Measurements from ENCODE around the gene SDHAF4.
"Not testable (repeated sequence)": the region's sequence is repeated elsewhere in the genome, so short reads cannot be mapped to it uniquely, and the experiment has no call there.

Gene SDHAF4

DNA sequence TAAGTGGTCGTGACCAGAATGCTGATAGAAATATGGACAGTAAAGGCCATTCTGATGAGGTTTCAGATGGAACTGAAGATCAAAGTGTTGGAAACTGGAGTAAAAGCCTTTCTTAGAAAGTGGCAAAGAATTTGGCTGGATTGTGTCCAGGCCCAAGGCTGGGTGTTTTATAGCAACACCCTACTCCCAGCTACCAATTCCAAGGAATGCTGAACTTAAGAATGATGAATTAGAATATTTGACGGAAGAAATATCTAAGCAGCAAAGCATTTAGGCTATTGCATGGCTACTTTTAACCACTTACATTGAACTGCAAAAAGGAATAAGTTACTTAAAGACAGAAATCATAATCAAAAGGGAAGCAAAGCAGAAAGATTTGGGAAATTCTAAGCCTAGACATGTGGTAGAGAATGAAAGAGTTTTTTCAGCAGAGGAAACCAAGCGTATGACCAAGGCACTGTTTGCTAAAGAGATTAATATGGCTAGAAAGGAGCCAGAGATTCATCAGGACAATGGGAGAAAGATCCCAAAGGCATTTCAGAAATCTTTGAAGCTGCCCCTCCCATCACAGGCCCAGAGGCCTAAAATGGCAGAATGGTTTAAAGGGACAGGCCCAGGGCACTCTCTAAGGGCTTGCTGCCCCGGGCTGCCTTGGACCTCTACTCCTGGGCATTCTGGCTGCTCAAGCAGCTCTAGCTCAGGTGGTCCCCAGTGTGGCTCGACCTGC is 25.8 kb downstream of the SDHAF4 start:
- WGBS = 87% methylated on average over 4 of the region's 5 CpGs
- H3K36me3 ChIP-seq (ENCODE audit: insufficient read depth, low read length) = peaks cover 13% of the 10 kb centered on the region
- H3K27ac ChIP-seq (ENCODE audit: low read depth, low read length) = no peak overlapping the region
- no peaks in the 10 kb centered on the region for H3K27me3 ChIP-seq (ENCODE audit: insufficient read depth, low read length)
- no peak overlapping the region for H3K9ac ChIP-seq (ENCODE audit: low read depth, low read length)
- H3K9me3 ChIP-seq (ENCODE audit: insufficient read depth, low read depth, low read length) = no peaks in the 10 kb centered on the region
- no peaks in the 10 kb centered on the region for H3K4me1 ChIP-seq (ENCODE audit: insufficient read depth, low read length)
- H3K4me3 ChIP-seq (ENCODE audit: low read length) = no peak overlapping the region

DNA sequence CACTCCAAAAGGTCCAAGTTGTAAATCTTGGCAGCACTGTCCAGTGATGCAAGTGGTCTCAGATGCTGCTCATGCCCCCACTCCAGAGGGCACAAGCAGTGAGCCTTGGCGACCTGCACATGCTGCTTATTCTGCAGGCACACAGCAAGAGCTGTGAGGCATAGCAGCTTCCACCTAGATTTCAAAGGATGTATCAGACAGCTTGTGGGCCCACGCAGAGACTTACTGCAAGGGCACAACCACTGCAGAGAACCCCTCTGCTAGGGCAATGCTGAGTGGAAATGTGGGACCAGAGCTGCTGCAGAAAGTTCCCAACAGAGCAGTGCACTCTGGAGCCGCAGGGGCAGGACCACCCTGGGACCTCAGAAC is 26.4 kb downstream of the SDHAF4 start:
- Histone ChIP-seq H3K27ac (ENCODE audit: low read depth, low read length) (no peak overlapping the region), H3K9ac (ENCODE audit: low read depth, low read length) (no peak overlapping the region), H3K4me3 (ENCODE audit: low read length) (no peak overlapping the region), H3K36me3 (ENCODE audit: insufficient read depth, low read length) (peaks cover 10% of the 10 kb centered on the region), H3K27me3 (ENCODE audit: insufficient read depth, low read length) (no peaks in the 10 kb centered on the region), H3K4me1 (ENCODE audit: insufficient read depth, low read length) (no peaks in the 10 kb centered on the region), H3K9me3 (ENCODE audit: insufficient read depth, low read depth, low read length) (no peaks in the 10 kb centered on the region)
- WGBS = 90% methylated on average over 3 of the region's 3 CpGs

DNA sequence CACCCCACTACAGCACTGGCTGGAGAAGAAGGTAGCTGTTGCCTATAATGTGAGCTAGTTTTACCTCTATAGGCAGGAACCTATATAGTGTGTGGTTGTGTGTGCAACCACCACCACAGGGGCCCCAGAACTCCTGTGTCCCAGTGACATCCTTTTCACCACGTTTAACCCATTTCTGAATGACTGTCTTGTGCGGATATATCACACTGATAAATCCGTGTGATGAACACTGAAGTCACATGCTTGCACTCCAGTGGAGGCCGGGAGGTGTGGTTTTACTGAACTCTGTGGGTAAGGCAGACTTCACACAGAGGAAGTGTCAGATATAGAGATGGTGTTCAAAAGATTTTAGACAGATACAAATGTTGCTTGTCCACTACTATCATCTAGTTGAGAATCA is 32.5 kb downstream of the SDHAF4 start:
- Histone ChIP-seq H3K9me3 (ENCODE audit: insufficient read depth, low read depth, low read length) (no peaks in the 10 kb centered on the region), H3K27ac (ENCODE audit: low read depth, low read length) (no peak overlapping the region), H3K27me3 (ENCODE audit: insufficient read depth, low read length) (no peaks in the 10 kb centered on the region), H3K4me1 (ENCODE audit: insufficient read depth, low read length) (peaks cover 23% of the 10 kb centered on the region), H3K9ac (ENCODE audit: low read depth, low read length) (no peak overlapping the region), H3K4me3 (ENCODE audit: low read length) (no peak overlapping the region), H3K36me3 (ENCODE audit: insufficient read depth, low read length) (no peaks in the 10 kb centered on the region)
- WGBS = 90% methylated on average over 4 of the region's 4 CpGs

DNA sequence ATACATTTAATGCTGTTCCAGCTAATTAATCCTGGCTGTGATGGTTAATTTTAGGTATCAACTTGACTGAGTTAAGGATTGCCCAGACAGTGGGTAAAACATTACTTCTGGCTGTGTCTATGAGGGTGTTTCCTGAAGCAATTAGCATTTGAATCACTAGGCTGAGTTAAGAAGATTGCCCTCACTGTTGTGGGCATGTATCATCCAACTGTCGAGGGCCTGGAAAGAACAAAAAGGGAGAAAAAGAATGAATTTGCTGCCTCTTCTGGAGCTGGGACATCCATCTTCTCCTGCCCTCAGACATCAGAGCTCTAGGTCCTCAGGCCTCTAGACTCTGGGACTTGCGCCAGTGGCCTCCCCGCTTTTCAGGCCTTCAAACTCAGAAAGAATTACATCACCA is 34.3 kb downstream of the SDHAF4 start:
- no peaks in the 10 kb centered on the region for H3K36me3 ChIP-seq (ENCODE audit: insufficient read depth, low read length)
- H3K27me3 ChIP-seq (ENCODE audit: insufficient read depth, low read length) = no peaks in the 10 kb centered on the region
- H3K9ac ChIP-seq (ENCODE audit: low read depth, low read length) = no peak overlapping the region
- H3K4me1 ChIP-seq (ENCODE audit: insufficient read depth, low read length) = peaks cover 23% of the 10 kb centered on the region
- H3K4me3 ChIP-seq (ENCODE audit: low read length) = no peak overlapping the region
- no peak overlapping the region for H3K27ac ChIP-seq (ENCODE audit: low read depth, low read length)
- WGBS = 70% methylated on average over 3 of the region's 3 CpGs
- no peaks in the 10 kb centered on the region for H3K9me3 ChIP-seq (ENCODE audit: insufficient read depth, low read depth, low read length)

DNA sequence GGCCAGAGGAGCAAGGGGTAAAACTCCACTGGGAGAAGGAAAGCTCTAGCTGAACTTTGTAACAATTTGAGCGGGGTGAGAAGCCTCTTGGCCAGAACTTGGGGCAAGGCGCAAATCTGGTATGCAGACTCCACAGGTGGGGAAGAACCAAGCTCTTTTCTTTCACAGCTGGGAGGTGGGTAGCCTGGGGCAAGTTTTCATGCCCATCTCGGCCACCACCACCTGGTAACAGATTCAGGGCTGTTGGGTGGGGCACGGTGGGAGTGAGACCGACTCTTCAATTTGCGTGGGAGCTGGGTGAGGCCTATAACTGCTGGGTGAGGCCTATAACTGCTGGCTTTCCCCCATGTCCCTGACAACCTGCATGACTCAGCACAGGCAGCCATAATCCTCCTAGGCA is 37.5 kb downstream of the SDHAF4 start:
- Histone ChIP-seq H3K36me3 (ENCODE audit: insufficient read depth, low read length) (no peaks in the 10 kb centered on the region), H3K27ac (ENCODE audit: low read depth, low read length) (no peak overlapping the region), H3K9me3 (ENCODE audit: insufficient read depth, low read depth, low read length) (no peaks in the 10 kb centered on the region), H3K4me3 (ENCODE audit: low read length) (no peak overlapping the region), H3K4me1 (ENCODE audit: insufficient read depth, low read length) (peaks cover 23% of the 10 kb centered on the region), H3K27me3 (ENCODE audit: insufficient read depth, low read length) (no peaks in the 10 kb centered on the region), H3K9ac (ENCODE audit: low read depth, low read length) (no peak overlapping the region)
- WGBS = 94% methylated on average over 6 of the region's 6 CpGs

DNA sequence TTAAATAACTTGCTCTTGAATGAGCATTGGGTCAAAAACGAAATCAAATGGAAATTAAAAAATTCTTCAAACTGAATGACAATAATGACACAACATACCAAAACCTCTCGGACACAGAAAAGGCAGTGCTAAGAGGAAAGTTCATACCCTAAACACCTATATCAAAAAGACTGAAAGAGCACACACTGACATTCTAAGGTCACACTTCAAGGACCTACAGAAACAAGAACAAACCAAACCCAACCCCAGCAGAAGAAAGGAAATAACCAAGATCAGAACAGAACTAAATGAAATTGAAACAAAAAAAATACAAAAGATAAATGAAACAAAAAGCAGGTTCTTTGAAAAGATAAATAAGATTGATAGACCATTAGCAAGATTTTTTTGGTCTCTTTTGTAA is 40.6 kb downstream of the SDHAF4 start:
- not testable (repeated sequence) for H3K36me3 ChIP-seq (ENCODE audit: insufficient read depth, low read length); H3K4me1 ChIP-seq (ENCODE audit: insufficient read depth, low read length); H3K9me3 ChIP-seq (ENCODE audit: insufficient read depth, low read depth, low read length); H3K27me3 ChIP-seq (ENCODE audit: insufficient read depth, low read length); H3K9ac ChIP-seq (ENCODE audit: low read depth, low read length); H3K4me3 ChIP-seq (ENCODE audit: low read length); H3K27ac ChIP-seq (ENCODE audit: low read depth, low read length)
- 88% methylated on average over 2 of the region's 2 CpGs for WGBS

DNA sequence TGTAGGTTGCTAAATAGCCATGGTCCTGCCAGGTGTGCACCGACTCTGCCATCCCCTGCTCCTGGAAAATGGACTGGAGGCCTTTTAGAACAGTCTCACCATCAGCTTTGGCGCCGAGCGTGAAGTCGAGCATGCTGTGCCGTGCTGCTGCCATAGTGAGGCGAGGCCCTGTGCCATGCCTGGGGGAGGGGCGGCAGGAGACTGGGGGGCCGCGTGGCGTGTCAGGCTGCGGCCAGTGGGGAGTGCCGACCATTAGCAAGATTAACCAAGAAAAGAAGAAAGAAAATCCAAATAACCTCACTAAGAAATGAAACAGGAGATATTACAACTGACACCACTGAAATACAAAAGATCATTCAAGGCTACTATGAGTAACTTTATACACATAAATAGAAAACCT is 42.5 kb downstream of the SDHAF4 start:
- not testable (repeated sequence) for H3K4me1 ChIP-seq (ENCODE audit: insufficient read depth, low read length); H3K36me3 ChIP-seq (ENCODE audit: insufficient read depth, low read length); H3K27ac ChIP-seq (ENCODE audit: low read depth, low read length); H3K27me3 ChIP-seq (ENCODE audit: insufficient read depth, low read length); H3K9ac ChIP-seq (ENCODE audit: low read depth, low read length); H3K9me3 ChIP-seq (ENCODE audit: insufficient read depth, low read depth, low read length); H3K4me3 ChIP-seq (ENCODE audit: low read length)
- WGBS = 90% methylated on average over 11 of the region's 13 CpGs

DNA sequence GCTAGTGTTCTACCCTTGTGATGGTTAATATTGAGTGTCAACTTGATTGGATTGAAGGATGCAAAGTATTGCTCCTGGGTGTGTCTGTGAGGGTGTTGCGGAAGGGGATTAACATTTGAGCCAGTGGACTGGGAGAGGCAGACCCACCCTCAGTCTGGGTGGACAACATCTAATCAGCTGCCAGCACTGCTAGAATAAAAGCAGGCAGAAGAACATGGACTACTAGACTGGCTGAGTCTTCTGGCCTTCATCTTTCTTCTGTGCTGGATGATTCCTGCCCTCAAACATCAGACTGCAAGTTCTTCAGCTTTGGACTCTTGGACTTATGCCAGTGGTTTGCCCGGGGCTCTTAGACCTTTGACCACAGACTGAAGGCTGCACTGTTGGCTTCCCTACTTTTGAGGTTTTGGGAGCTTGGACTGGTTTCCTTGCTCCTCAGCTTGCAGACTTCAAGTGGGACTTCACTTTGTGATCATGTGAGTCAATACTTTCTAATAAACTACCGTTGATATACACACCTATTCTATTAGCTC is 50.1 kb downstream of the SDHAF4 start:
- Histone ChIP-seq H3K4me3 (ENCODE audit: low read length) (no peak overlapping the region), H3K27ac (ENCODE audit: low read depth, low read length) (no peak overlapping the region), H3K9ac (ENCODE audit: low read depth, low read length) (no peak overlapping the region), H3K9me3 (ENCODE audit: insufficient read depth, low read depth, low read length) (no peaks in the 10 kb centered on the region), H3K27me3 (ENCODE audit: insufficient read depth, low read length) (no peaks in the 10 kb centered on the region), H3K36me3 (ENCODE audit: insufficient read depth, low read length) (no peaks in the 10 kb centered on the region), H3K4me1 (ENCODE audit: insufficient read depth, low read length) (no peaks in the 10 kb centered on the region)
- WGBS = 90% methylated on average over 3 of the region's 3 CpGs

DNA sequence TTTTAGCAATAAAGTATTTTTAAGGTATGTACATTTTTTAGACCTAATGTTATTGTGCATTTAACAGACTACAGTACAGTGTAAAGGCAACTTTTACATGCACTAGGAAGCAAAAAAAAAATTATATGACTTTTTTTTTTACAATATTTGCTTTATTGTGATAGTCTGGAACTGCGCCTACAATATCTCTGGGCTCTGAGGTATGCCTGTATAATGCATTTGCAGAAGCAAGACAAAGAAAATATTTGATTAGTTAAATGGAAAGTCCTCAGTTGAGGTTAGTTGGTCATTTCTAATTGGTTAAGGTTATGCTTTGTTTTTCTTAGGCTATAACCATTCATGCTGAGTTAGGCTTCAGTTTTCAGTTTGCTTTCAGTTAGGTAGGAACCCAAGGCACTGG is 54.0 kb downstream of the SDHAF4 start:
- 96% methylated on average over 1 of the region's 1 CpG for WGBS
- H3K4me3 ChIP-seq (ENCODE audit: low read length) = no peak overlapping the region
- H3K4me1 ChIP-seq (ENCODE audit: insufficient read depth, low read length) = no peaks in the 10 kb centered on the region
- H3K9me3 ChIP-seq (ENCODE audit: insufficient read depth, low read depth, low read length) = no peaks in the 10 kb centered on the region
- no peaks in the 10 kb centered on the region for H3K36me3 ChIP-seq (ENCODE audit: insufficient read depth, low read length)
- no peaks in the 10 kb centered on the region for H3K27me3 ChIP-seq (ENCODE audit: insufficient read depth, low read length)
- H3K9ac ChIP-seq (ENCODE audit: low read depth, low read length) = no peak overlapping the region
- H3K27ac ChIP-seq (ENCODE audit: low read depth, low read length) = no peak overlapping the region

DNA sequence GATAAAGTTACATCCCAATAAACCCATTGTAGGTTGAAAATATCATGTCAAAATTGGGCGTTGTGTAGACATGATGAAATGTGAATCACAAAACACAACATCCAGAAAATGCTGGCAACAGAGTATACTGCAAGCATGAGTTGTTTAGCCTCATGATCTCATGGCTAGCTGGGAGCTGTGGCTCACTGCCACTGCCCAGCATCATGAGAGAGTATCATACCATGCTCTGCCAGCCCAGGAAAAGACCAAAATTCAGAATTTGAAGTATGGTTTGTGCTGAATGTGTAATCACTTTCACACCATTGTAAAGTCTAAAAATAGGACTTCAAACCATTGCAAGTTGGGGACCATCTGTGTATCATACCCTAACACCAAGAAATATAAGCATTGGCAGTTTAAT is 55.7 kb downstream of the SDHAF4 start:
- Histone ChIP-seq H3K36me3 (ENCODE audit: insufficient read depth, low read length) (no peaks in the 10 kb centered on the region), H3K9me3 (ENCODE audit: insufficient read depth, low read depth, low read length) (no peaks in the 10 kb centered on the region), H3K4me1 (ENCODE audit: insufficient read depth, low read length) (no peaks in the 10 kb centered on the region), H3K27ac (ENCODE audit: low read depth, low read length) (no peak overlapping the region), H3K4me3 (ENCODE audit: low read length) (no peak overlapping the region), H3K27me3 (ENCODE audit: insufficient read depth, low read length) (no peaks in the 10 kb centered on the region), H3K9ac (ENCODE audit: low read depth, low read length) (no peak overlapping the region)
- WGBS = 100% methylated on average over 1 of the region's 1 CpG

DNA sequence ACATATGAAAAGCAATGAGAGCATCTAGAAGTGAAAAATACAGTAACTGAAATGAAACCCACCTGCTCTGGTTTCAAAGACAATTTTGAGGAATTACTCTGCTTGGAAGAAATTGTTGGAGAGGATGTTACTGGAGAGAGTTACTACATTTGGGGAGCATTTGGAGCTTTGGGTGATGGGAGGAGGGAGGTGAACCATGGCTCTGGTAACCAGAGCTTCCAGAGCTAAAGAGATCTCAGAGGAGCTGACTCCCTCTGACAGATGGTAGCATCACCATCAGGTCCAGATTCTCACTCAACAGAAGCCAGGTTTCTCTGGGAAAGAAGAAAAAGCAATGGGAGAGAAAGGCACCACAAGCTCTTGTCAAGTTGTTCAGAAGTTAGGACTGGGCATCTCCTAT is 58.7 kb downstream of the SDHAF4 start:
- H3K27me3 ChIP-seq (ENCODE audit: insufficient read depth, low read length) = no peaks in the 10 kb centered on the region
- H3K4me1 ChIP-seq (ENCODE audit: insufficient read depth, low read length) = no peaks in the 10 kb centered on the region
- H3K9ac ChIP-seq (ENCODE audit: low read depth, low read length) = no peak overlapping the region
- H3K4me3 ChIP-seq (ENCODE audit: low read length) = no peak overlapping the region
- no peak overlapping the region for H3K27ac ChIP-seq (ENCODE audit: low read depth, low read length)
- H3K36me3 ChIP-seq (ENCODE audit: insufficient read depth, low read length) = no peaks in the 10 kb centered on the region
- H3K9me3 ChIP-seq (ENCODE audit: insufficient read depth, low read depth, low read length) = no peaks in the 10 kb centered on the region

Measured in HUES64 (cell line).